GM08714 (cell line): ENCODE results near the gene HOXB3.
"Not testable (repeated sequence)": the region's sequence is repeated elsewhere in the genome, so short reads cannot be mapped to it uniquely, and the experiment has no call there.

Experiments
- H3K4me3 ChIP-seq: fragments of 200-500 bp; sonication (Bioruptor generic); 2 replicates; pipeline ENCODE4 v1.5.1; 2014; ENCODE audit warnings: mild to moderate bottlenecking, low read length, inconsistent platforms
- ZNF274 ChIP-seq: IDR thresholded peaks from 2 replicates; pipeline ENCODE4 v1.6.1; 2012; ENCODE audit warnings: mild to moderate bottlenecking, low read depth, low read length

HOXB3 gene

GRCh38 chr17:48515925-48516900 lies 73.8 kb downstream of the HOXB3 start:
- TF ChIP-seq ZNF274, result no peak
- H3K4me3 ChIP-seq, result no peak overlapping the region

DNA sequence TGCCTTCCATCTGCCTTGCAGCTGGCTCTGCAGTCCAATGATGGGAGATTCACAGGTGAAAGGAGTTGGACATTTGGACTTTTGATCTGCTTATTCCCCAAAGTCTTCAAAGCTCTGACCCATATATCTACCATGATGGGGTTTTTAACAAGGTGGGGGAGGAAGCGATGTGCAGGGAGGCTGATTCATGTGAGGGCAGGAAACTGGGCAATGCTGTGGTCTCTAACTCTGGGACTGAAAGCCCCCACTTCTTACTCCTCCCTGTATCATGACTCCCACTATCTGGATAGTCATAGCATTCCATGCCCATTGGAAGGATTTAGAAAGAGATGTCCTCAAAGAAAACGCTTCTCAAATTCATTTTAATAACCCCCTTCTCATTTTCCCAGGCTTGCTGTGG lies 75.6 kb downstream of the HOXB3 start:
- no peak for TF ChIP-seq ZNF274
- no peak overlapping the region; the same call in 1 of the 2 replicates for H3K4me3 ChIP-seq

- H3K4me3 ChIP-seq, result no peak overlapping the region; the same call in 1 of the 2 replicates
- no peak for TF ChIP-seq ZNF274
Measured at GRCh38 chr17:48513666-48514455, 76.2 kb downstream of the HOXB3 start.

GRCh38 chr17:48513097-48513496 lies 76.9 kb downstream of the HOXB3 start:
- no peak for TF ChIP-seq ZNF274
- peak overlapping the region; percentile 40; the same call in 1 of the 2 replicates for H3K4me3 ChIP-seq

DNA sequence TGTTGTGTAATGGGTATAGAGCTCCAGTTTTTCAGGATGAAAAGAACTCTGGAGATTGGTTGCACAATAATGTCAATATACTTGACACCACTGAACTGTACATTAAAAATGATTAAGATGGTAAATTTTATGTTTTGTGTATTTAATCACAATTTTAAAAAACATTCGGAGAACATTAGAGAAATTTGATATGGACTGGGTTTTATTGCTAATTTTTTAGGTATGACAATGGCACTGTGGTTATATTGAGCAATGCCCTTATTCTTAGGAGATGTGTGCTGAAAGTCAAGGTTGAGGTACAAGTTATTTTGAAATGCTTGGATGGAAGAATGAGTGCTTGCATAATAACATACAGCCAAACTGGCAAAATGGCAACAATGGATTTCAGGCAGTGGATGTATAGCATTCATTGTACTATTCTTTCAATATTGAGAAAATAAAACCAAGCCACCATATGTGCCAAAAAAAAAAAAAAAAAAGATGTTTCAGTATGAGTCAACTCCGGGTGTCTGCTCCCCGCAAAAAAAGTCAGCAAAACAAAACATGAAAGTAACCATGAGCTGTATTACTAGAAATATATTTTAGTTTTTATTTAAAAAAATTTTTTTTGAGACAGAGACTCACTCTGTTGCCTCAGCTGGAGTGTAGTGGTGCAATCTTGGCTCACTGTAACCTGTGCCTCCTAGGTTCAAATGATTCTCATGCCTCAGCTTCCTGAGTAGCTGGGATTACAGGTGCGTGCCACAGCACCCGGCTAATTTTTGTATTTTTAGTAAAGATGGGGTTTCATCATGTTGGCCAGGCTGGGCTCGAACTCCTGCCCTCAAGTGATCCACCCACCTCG lies 79.1 kb downstream of the HOXB3 start:
- TF ChIP-seq ZNF274, result no peak
- peak overlapping the region; percentile 31; the same call in 1 of the 2 replicates for H3K4me3 ChIP-seq

GRCh38 chr17:48510381-48510760 lies 79.7 kb downstream of the HOXB3 start:
- TF ChIP-seq ZNF274, result no peak
- no peak overlapping the region for H3K4me3 ChIP-seq

GRCh38 chr17:48509708-48510107 lies 80.3 kb downstream of the HOXB3 start:
- H3K4me3 ChIP-seq, result not testable (repeated sequence)

DNA sequence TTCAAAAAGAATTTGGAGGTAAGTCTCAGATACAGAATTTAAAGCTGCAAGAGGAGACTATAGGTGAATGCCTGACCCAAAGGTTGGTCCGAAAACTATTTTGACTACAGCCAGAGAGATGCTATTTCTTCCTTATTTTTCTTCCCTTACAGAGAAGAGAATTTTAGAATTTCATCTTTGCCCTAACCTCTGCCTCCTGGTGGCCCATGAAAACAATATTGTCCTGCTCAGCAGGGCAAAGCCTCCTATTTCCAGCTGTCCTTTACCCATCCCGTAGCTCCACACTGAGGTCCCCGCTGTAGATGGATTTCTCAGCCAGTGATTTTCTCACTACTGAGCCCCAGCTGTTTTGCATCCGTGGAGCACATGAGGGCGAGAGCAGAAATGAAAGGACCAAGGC lies 83.8 kb downstream of the HOXB3 start:
- H3K4me3 ChIP-seq, result no peak overlapping the region
- TF ChIP-seq ZNF274, result no peak

DNA sequence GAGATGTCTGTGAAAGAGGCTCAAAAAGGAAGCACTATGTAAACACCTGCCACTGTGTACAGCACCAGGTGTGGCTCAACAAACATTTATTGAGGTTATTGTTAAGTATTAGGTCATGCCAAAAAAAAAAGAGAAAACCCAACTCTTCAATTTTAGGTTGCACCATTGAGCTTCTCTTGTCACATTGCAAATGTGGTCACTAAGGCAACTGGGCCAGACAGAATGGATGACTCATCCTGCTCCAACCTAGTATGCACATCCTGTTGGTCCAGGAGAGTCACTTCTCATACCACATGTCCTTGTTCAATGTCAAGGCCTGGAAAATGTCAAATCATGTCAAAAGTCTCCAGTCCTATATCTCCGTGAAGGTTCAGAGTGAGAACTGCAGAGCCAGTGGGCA lies 84.3 kb downstream of the HOXB3 start:
- no peak overlapping the region for H3K4me3 ChIP-seq
- TF ChIP-seq ZNF274, result no peak

DNA sequence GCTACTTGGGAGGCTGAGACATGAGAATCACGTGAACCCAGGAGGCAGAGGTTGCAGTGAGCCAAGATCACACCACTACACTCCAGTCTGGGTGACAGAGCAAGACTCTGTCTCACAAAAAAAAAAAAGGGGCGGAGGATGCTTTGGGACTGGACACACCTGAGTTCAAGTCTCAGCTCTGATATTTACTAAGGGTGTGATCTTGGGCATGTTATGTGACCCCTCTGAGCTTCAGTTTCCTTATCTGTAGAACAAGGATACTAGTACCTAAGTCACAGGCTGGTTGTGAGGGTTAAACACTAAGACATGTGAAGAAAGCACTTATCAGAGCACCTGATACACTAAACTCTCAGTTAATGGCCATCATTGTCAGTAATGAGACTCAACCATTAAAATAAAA lies 85.1 kb downstream of the HOXB3 start:
- TF ChIP-seq ZNF274, result no peak
- H3K4me3 ChIP-seq, result no peak overlapping the region

DNA sequence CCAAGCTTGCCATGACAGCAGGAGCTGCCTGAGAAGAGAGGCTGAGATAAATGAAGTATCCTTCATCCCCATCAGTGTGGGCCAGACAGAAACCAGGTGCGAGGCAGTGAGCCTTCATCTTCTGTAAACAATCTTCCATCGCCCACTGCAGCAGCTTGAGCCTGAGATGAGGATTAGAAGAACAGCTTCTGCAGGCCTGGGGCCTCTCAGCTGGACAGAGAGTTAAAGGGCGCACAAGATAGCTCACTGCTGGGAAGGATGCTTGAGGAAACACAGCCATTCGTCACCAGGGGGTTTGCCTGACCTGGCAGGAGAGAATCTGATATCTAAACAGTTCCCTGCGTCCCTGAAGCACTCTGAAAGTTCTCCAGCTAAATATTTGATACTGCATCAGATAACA lies 86.3 kb downstream of the HOXB3 start:
- no peak overlapping the region for H3K4me3 ChIP-seq
- no peak for TF ChIP-seq ZNF274

GRCh38 chr17:48502901-48503300 lies 87.1 kb downstream of the HOXB3 start:
- H3K4me3 ChIP-seq, result no peak overlapping the region
- TF ChIP-seq ZNF274, result no peak

DNA sequence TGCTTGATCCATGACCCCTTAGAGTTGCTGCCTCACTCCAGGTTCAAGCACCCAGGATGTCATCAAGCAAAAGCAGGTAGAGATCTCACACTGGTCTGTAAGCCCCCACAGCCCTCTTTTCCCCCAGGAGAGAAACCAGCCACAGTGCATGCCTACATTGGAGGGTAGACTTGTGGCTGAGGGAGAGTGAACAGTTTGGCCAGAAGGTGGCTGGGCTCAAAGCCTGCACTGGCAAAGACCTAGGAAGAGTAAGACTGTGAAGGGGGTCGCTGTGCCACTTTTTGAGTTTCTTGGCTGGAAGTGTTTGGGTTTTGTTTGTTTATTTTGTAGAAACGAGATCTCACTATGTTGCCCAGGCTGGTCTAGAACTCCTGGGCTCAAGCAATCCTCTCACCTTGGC lies 87.7 kb downstream of the HOXB3 start:
- no peak overlapping the region for H3K4me3 ChIP-seq
- no peak for TF ChIP-seq ZNF274
